GM12878 (cell line): ENCODE data around the gene TNFRSF14. TPM values are rescaled to one million over a fixed set of nuclear protein-coding genes. Genes with fewer than 3 reads are reported as not detected.

Experiments used
- BHLHE40 ChIP-seq, 2 experiments: fragments of 450-650 bp in 1 of 2; IDR thresholded peaks; 2 replicates each; pipeline ENCODE4 v1.6.1; 2011 to 2017; ENCODE audit warnings: low read depth in 2 of 2, borderline replicate concordance in 1 of 2, improper control_type of control experiment in 1 of 2, low read length in 1 of 2, mild to moderate bottlenecking in 1 of 2
- CBX5 ChIP-seq: sonication (generic); IDR thresholded peaks from 2 replicates; pipeline ENCODE4 v1.6.1; 2016; ENCODE audit warnings: low read depth, moderate library complexity, mild to moderate bottlenecking, inconsistent platforms
- EGR1 ChIP-seq, 2 experiments: IDR thresholded peaks; 1 replicate in 1 of 2; 2 replicates in 1 of 2; pipeline ENCODE4 v1.6.1; 2011 to 2012; ENCODE audit warnings: low read depth in 2 of 2, low read length in 2 of 2, borderline replicate concordance in 1 of 2, mild to moderate bottlenecking in 1 of 2, moderate library complexity in 1 of 2
- FOS ChIP-seq: IDR thresholded peaks from 3 replicates; pipeline ENCODE4 v1.6.1; 2011; ENCODE audit warnings: borderline replicate concordance; ENCODE audit not compliant: insufficient read length; ENCODE audit errors: extremely low read depth
- GATAD2B ChIP-seq: fragments of 450-650 bp; conservative IDR thresholded peaks from 2 replicates; pipeline ENCODE4 v1.6.1; 2017; ENCODE audit warnings: low read depth, mild to moderate bottlenecking, moderate library complexity
- HCFC1 ChIP-seq: fragments of 150-350 bp; IDR thresholded peaks from 2 replicates; pipeline ENCODE4 v1.6.1; 2014; ENCODE audit warnings: low read length
- IKZF2 ChIP-seq, 2 experiments: fragments of 450-650 bp; IDR thresholded peaks; 2 replicates each; pipeline ENCODE4 v1.6.1; 2017; ENCODE audit warnings: mild to moderate bottlenecking in 2 of 2, moderate library complexity in 2 of 2
- IRF4 ChIP-seq: IDR thresholded peaks from 2 replicates; pipeline ENCODE4 v1.6.1; 2011; ENCODE audit warnings: low read depth, low read length
- LARP7 ChIP-seq: fragments of 450-650 bp; IDR thresholded peaks from 2 replicates; pipeline ENCODE4 v1.6.1; 2017; ENCODE audit warnings: mild to moderate bottlenecking
- MXI1 ChIP-seq: fragments of 150-350 bp; IDR thresholded peaks from 2 replicates; pipeline ENCODE4 v1.6.1; 2011; ENCODE audit warnings: low read depth, mild to moderate bottlenecking, inconsistent platforms, low read length, improper control_type of control experiment
- MYB ChIP-seq: fragments of 150-350 bp; IDR thresholded peaks from 2 replicates; pipeline ENCODE4 v1.6.1; 2014; ENCODE audit warnings: mild to moderate bottlenecking, low read depth, low read length, borderline replicate concordance
- NBN ChIP-seq: fragments of 450-650 bp; IDR thresholded peaks from 2 replicates; pipeline ENCODE4 v1.6.1; 2016
- NR2C1 ChIP-seq: fragments of 450-650 bp; IDR thresholded peaks from 2 replicates; pipeline ENCODE4 v1.6.1; 2017; ENCODE audit warnings: antibody characterized with exemption, mild to moderate bottlenecking, moderate library complexity
- POLR2A ChIP-seq: IDR thresholded peaks from 2 replicates; pipeline ENCODE4 v1.6.1; 2011; ENCODE audit warnings: low read depth, mild to moderate bottlenecking, low read length
- RAD21 ChIP-seq: IDR thresholded peaks from 2 replicates; pipeline ENCODE4 v1.6.1; 2011; ENCODE audit warnings: mild to moderate bottlenecking, low read depth, low read length, moderate library complexity; ENCODE audit not compliant: insufficient read depth
- SREBF2 ChIP-seq: IDR thresholded peaks from 2 replicates; pipeline ENCODE4 v1.6.1; 2012; ENCODE audit warnings: mild to moderate bottlenecking, low read length
- SUPT20H ChIP-seq: IDR thresholded peaks from 2 replicates; pipeline ENCODE4 v1.6.1; 2011; ENCODE audit warnings: low read depth, mild to moderate bottlenecking, low read length, moderate library complexity, borderline replicate concordance; ENCODE audit not compliant: control insufficient read depth
- TCF12 ChIP-seq: IDR thresholded peaks from 2 replicates; pipeline ENCODE4 v1.6.1; 2011; ENCODE audit warnings: low read depth, mild to moderate bottlenecking, low read length
- TCF7 ChIP-seq: IDR thresholded peaks from 2 replicates; pipeline ENCODE4 v1.6.1; 2014; ENCODE audit warnings: antibody characterized with exemption, borderline replicate concordance
- YY1 ChIP-seq: IDR thresholded peaks from 2 replicates; pipeline ENCODE4 v1.6.1; 2011; ENCODE audit warnings: low read depth, mild to moderate bottlenecking, low read length
- polyA plus RNA-seq, 11 experiments: library from polyadenylated mRNA; depleted of rRNA in 4 of 11; unstranded in 6 of 11; stranded (reverse) in 5 of 11; fragments of >200 nt; fragmentation: Nextera tagmentation in 4 of 11; fragmentation: Illumina TruSeq in 1 of 11; extraction: Ambion mirVana in 4 of 11; extraction: Trizol in 1 of 11; gene quantifications; 1 replicate in 1 of 11; 2 replicates in 10 of 11; pipeline versions ENCODE4 v1.2.1 to v1.2.3, GENCODE V29; 2011 to 2016; ENCODE audit warnings: inconsistent platforms in 2 of 11, missing spikeins in 2 of 11, low read depth in 1 of 11
- total RNA-seq, 4 experiments: library from RNA; depleted of rRNA in 3 of 4; stranded (reverse); fragments of >200 nt in 3 of 4; fragmentation: Illumina TruSeq in 1 of 4; extraction: Trizol in 1 of 4; gene quantifications; 2 replicates each; pipeline versions ENCODE4 v1.2.1 to v1.2.3, GENCODE V29; 2013 to 2021
- TF ChIP-seq, protein P1 (sequence below): IDR thresholded peaks from 2 replicates; pipeline ENCODE4 v1.6.1; 2012; ENCODE audit warnings: low read depth, low read length, improper control_type of control experiment
- TF ChIP-seq, protein P2 (sequence below): fragments of 450-650 bp; IDR thresholded peaks from 2 replicates; pipeline ENCODE4 v1.6.1; 2017; ENCODE audit warnings: mild to moderate bottlenecking, moderate library complexity
- TF ChIP-seq, protein P3 (sequence below): IDR thresholded peaks from 2 replicates; pipeline ENCODE4 v1.6.1; 2012; ENCODE audit warnings: low read depth, low read length, improper control_type of control experiment

Gene TNFRSF14
- total and polyA plus RNA-seq, 10 of the 15 experiments (the other 5 are each of a cell fraction or from before 2014, with no cell fraction given): 0.43 to 114 (median 41.5) TPM

DNA sequence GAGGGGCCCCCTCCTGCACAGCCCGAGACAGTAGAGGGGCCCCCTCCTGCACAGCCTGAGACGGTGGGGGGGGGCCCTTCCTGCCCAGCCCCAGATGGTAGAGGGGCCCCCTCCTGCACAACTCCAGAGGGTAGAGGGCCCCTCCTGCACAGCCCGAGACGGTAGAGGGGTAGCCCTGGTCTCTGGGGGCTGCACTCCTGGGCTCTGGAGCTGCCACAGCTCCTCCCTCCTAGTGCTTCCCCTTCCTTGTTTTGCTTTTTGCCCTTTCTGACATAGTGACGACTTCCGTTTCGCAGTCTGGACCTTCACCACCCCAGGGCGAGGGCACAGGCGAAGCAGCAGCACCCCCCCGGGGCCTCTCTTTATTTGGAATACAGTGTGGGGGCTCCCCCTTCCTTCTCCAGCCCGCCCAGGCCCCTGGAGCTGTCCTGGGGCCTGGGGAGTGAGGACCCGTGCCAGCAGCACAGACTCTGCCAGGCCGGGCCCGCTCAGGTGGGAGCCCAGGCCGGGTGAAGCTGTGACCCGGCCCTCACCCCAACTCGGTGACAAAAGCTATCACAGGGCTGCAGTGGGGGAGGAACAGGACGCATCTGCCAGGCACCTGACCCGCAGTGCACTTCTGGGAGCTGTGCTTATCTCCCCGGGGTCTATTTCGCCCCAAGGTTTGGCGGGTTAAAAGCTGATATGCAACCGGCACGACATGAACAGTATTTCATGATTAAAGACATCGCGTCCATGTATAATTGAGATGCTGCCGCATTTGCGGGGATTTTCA is 29.3 kb downstream of the TNFRSF14 start (continued):
- TF ChIP-seq MXI1: peak; percentile 64; the same call in 1 of the 2 replicates
- TF ChIP-seq SREBF2: no peak
- peak; percentile 75 for TF ChIP-seq NBN
- no peak for TF ChIP-seq IRF4
- TF ChIP-seq POLR2A: peak; percentile 67
- TF ChIP-seq MYB: no peak
- TF ChIP-seq GATAD2B: peak; percentile 77
- TF ChIP-seq YY1: 0 out of 2 replicates have a peak, but pooled peaks have one; percentile 44
- 0 out of 2 replicates have a peak, but pooled peaks have one; percentile 22 for TF ChIP-seq HCFC1
- no peak for TF ChIP-seq FOS
- TF ChIP-seq, protein P1, sequence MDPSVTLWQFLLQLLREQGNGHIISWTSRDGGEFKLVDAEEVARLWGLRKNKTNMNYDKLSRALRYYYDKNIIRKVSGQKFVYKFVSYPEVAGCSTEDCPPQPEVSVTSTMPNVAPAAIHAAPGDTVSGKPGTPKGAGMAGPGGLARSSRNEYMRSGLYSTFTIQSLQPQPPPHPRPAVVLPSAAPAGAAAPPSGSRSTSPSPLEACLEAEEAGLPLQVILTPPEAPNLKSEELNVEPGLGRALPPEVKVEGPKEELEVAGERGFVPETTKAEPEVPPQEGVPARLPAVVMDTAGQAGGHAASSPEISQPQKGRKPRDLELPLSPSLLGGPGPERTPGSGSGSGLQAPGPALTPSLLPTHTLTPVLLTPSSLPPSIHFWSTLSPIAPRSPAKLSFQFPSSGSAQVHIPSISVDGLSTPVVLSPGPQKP: peak; percentile 20; the same call in 1 of the 2 replicates
- TF ChIP-seq IKZF2 (IDR thresholded peaks at IDR 0.05): peak; percentile 71 to 79
- no peak for TF ChIP-seq EGR1 (IDR thresholded peaks at IDR 0.05; ENCODE audit: borderline replicate concordance in 1 of 2, low read depth in 2 of 2, low read length in 2 of 2)
- no peak for TF ChIP-seq SUPT20H
- peak; percentile 71 for TF ChIP-seq NR2C1
- TF ChIP-seq, protein P2, sequence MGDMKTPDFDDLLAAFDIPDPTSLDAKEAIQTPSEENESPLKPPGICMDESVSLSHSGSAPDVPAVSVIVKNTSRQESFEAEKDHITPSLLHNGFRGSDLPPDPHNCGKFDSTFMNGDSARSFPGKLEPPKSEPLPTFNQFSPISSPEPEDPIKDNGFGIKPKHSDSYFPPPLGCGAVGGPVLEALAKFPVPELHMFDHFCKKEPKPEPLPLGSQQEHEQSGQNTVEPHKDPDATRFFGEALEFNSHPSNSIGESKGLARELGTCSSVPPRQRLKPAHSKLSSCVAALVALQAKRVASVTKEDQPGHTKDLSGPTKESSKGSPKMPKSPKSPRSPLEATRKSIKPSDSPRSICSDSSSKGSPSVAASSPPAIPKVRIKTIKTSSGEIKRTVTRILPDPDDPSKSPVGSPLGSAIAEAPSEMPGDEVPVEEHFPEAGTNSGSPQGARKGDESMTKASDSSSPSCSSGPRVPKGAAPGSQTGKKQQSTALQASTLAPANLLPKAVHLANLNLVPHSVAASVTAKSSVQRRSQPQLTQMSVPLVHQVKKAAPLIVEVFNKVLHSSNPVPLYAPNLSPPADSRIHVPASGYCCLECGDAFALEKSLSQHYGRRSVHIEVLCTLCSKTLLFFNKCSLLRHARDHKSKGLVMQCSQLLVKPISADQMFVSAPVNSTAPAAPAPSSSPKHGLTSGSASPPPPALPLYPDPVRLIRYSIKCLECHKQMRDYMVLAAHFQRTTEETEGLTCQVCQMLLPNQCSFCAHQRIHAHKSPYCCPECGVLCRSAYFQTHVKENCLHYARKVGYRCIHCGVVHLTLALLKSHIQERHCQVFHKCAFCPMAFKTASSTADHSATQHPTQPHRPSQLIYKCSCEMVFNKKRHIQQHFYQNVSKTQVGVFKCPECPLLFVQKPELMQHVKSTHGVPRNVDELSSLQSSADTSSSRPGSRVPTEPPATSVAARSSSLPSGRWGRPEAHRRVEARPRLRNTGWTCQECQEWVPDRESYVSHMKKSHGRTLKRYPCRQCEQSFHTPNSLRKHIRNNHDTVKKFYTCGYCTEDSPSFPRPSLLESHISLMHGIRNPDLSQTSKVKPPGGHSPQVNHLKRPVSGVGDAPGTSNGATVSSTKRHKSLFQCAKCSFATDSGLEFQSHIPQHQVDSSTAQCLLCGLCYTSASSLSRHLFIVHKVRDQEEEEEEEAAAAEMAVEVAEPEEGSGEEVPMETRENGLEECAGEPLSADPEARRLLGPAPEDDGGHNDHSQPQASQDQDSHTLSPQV: peak; percentile 82
- peak; percentile 67 to 85; a peak in 3 of 4 replicates for TF ChIP-seq BHLHE40 (IDR thresholded peaks at IDR 0.05; ENCODE audit: borderline replicate concordance in 1 of 2, low read depth in 2 of 2, low read length in 1 of 2)
- no peak for TF ChIP-seq CBX5
- TF ChIP-seq, protein P3, sequence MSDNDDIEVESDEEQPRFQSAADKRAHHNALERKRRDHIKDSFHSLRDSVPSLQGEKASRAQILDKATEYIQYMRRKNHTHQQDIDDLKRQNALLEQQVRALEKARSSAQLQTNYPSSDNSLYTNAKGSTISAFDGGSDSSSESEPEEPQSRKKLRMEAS: no peak
- peak; percentile 45; the same call in 1 of the 2 replicates for TF ChIP-seq LARP7
- TF ChIP-seq TCF7: no peak
- peak; percentile 48; the same call in 1 of the 2 replicates for TF ChIP-seq TCF12
- peak; percentile 36; the same call in 1 of the 2 replicates for TF ChIP-seq RAD21
